ENCODE data around the gene PCMTD2.

The PCMTD2 gene

DNA sequence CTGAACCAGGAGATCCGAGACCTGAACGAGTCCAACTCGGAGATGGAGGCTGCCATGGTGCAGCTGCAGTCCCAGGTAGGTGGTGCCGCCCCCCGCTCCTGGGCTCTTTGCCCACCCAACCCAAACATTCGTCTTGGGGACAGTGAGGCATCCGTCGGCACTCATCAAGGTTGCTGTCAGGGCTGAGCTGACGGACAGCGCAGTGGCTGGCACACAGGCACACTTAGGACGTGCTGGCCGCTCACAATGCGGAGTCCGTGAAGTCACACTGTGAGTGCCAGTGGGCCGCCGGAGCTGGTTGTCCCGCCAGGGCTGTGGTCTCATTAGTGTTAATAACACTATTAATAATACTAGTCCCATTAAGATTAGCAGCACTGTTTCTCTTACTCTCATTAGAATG lies 18.2 kb upstream of the PCMTD2 start:
- Histone ChIP-seq H3K79me2 (ENCODE audit: insufficient read depth, low read length) (no peaks in the 10 kb centered on the region), H3K27ac (ENCODE audit: low read depth, low read length) (no peak overlapping the region), H3K9ac (ENCODE audit: low read length) (no peak overlapping the region), H3K27me3 (ENCODE audit: low read length) (no peaks in the 10 kb centered on the region), H2AFZ (ENCODE audit: low read depth, low read length, severe bottlenecking) (no peak overlapping the region), H3K36me3 (ENCODE audit: low read length) (no peaks in the 10 kb centered on the region), H3K4me2 (ENCODE audit: low read depth, low read length, poor library complexity, severe bottlenecking) (no peak overlapping the region), H3F3A (ENCODE audit: insufficient read depth) (no peaks in the 10 kb centered on the region), H4K20me1 (ENCODE audit: low read depth, low read length) (no peaks in the 10 kb centered on the region), H3K4me3 (ENCODE audit: insufficient read depth, low read length, poor library complexity, severe bottlenecking) (no peak overlapping the region), H3K9me3 (ENCODE audit: insufficient read depth, low read length) (no peaks in the 10 kb centered on the region), H3K9me2 (replicated peaks; ENCODE audit: insufficient read depth, low read length) (no peaks in the 10 kb centered on the region)
- TF ChIP-seq, protein P1, sequence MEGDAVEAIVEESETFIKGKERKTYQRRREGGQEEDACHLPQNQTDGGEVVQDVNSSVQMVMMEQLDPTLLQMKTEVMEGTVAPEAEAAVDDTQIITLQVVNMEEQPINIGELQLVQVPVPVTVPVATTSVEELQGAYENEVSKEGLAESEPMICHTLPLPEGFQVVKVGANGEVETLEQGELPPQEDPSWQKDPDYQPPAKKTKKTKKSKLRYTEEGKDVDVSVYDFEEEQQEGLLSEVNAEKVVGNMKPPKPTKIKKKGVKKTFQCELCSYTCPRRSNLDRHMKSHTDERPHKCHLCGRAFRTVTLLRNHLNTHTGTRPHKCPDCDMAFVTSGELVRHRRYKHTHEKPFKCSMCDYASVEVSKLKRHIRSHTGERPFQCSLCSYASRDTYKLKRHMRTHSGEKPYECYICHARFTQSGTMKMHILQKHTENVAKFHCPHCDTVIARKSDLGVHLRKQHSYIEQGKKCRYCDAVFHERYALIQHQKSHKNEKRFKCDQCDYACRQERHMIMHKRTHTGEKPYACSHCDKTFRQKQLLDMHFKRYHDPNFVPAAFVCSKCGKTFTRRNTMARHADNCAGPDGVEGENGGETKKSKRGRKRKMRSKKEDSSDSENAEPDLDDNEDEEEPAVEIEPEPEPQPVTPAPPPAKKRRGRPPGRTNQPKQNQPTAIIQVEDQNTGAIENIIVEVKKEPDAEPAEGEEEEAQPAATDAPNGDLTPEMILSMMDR (IDR thresholded peaks at IDR 0.05; ENCODE audit: insufficient read depth, low read length, poor library complexity, severe bottlenecking) = no peak
- TF ChIP-seq EZH2phosphoT487 (conservative IDR thresholded peaks at IDR 0.05; ENCODE audit: low read length) = no peak

DNA sequence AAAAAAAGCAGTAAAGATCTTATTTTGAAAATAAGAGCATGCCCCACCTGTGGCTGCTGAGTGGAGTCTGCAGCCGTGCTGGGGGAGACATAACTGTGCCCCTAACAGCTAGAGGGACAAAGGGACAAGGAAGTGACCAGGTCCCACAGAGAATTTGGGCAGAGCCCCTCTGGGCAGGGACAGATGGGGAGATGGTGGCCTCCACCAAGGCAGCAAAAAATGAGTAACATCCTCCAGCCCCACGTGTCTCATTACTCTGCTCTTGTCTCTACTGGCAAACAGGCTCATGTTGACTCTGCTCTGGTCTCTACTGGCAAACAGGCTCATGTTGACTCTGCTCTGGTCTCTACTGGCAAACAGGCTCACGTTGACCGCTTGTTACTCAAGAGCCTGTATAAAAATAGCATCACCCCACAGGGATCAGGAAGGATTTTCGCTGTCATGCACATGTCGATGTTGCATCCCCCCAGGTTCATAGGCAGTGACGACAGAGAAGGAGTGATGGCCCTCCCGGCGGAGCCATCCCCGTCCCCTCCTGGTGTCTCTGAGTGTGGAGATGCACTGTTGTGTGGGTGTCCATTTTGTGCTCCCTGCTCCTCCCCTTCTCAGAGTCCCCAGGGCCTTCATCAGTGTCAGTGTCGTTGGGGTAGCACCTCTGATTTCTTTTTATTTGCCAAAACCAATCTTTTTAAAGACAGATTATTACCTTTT lies 17.3 kb upstream of the PCMTD2 start:
- Histone ChIP-seq H3K27ac (ENCODE audit: low read depth, low read length) (no peak overlapping the region), H3K9me3 (ENCODE audit: insufficient read depth, low read length) (no peaks in the 10 kb centered on the region), H3K79me2 (ENCODE audit: insufficient read depth, low read length) (no peaks in the 10 kb centered on the region), H3K9me2 (replicated peaks; ENCODE audit: insufficient read depth, low read length) (no peaks in the 10 kb centered on the region), H3K9ac (ENCODE audit: low read length) (no peak overlapping the region), H4K20me1 (ENCODE audit: low read depth, low read length) (no peaks in the 10 kb centered on the region), H3F3A (ENCODE audit: insufficient read depth) (no peaks in the 10 kb centered on the region), H3K36me3 (ENCODE audit: low read length) (no peaks in the 10 kb centered on the region), H3K4me2 (ENCODE audit: low read depth, low read length, poor library complexity, severe bottlenecking) (no peak overlapping the region), H2AFZ (ENCODE audit: low read depth, low read length, severe bottlenecking) (no peak overlapping the region), H3K4me3 (ENCODE audit: insufficient read depth, low read length, poor library complexity, severe bottlenecking) (no peak overlapping the region), H3K27me3 (ENCODE audit: low read length) (no peaks in the 10 kb centered on the region)
- TF ChIP-seq EZH2phosphoT487 (conservative IDR thresholded peaks at IDR 0.05; ENCODE audit: low read length) = no peak
- TF ChIP-seq, protein P1 (IDR thresholded peaks at IDR 0.05; ENCODE audit: insufficient read depth, low read length, poor library complexity, severe bottlenecking) = no peak

DNA sequence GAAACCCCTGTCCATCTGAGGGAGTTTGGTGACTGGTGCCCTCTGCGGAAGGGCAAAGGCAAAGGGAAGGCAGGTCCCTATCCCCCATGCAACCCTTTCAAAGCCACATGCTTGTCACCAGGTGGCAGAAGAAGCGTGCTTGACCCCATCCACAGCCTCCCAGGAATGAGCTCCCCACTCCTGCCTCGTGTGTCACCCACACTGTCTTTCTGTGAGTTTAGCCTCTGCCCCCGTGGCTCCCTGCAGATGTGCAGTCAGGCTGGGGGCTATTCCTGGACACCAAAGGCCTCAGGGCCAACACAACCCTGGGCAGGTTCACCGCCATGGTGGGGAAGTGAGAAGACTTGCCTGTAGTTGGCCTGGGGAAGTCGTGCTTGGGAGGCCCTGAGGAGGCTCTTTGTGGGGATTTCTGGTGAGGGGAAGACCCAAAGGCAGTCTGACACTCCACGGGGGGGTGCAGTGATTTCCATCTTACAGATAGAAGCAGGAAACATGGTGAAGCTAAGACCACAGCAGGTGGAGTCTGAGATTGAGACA lies 16.6 kb upstream of the PCMTD2 start:
- H3F3A ChIP-seq (ENCODE audit: insufficient read depth) = no peaks in the 10 kb centered on the region
- no peaks in the 10 kb centered on the region for H3K36me3 ChIP-seq (ENCODE audit: low read length)
- TF ChIP-seq, protein P1 (IDR thresholded peaks at IDR 0.05; ENCODE audit: insufficient read depth, low read length, poor library complexity, severe bottlenecking) = no peak
- TF ChIP-seq EZH2phosphoT487 (conservative IDR thresholded peaks at IDR 0.05; ENCODE audit: low read length) = no peak
- no peaks in the 10 kb centered on the region for H3K79me2 ChIP-seq (ENCODE audit: insufficient read depth, low read length)
- no peak overlapping the region for H3K4me3 ChIP-seq (ENCODE audit: insufficient read depth, low read length, poor library complexity, severe bottlenecking)
- H3K9me3 ChIP-seq (ENCODE audit: insufficient read depth, low read length) = no peaks in the 10 kb centered on the region
- no peaks in the 10 kb centered on the region for H3K9me2 ChIP-seq (replicated peaks; ENCODE audit: insufficient read depth, low read length)
- H3K9ac ChIP-seq (ENCODE audit: low read length) = no peak overlapping the region
- H3K4me2 ChIP-seq (ENCODE audit: low read depth, low read length, poor library complexity, severe bottlenecking) = no peak overlapping the region
- no peak overlapping the region for H2AFZ ChIP-seq (ENCODE audit: low read depth, low read length, severe bottlenecking)
- no peak overlapping the region for H3K27ac ChIP-seq (ENCODE audit: low read depth, low read length)
- H3K27me3 ChIP-seq (ENCODE audit: low read length) = no peaks in the 10 kb centered on the region
- H4K20me1 ChIP-seq (ENCODE audit: low read depth, low read length) = no peaks in the 10 kb centered on the region
